H1 (cell line): Measurements from ENCODE around the gene CCL1. TPM values are rescaled to one million over a fixed set of nuclear protein-coding genes. Genes with fewer than 3 reads are reported as not detected.

Source experiments
- polyA plus RNA-seq, 7 experiments: library from polyadenylated mRNA; depleted of rRNA in 3 of 7; stranded (reverse) in 5 of 7; unstranded in 2 of 7; fragments of >200 nt in 5 of 7; fragments of 200-250 nt in 2 of 7; gene quantifications; 1 replicate in 5 of 7; 2 replicates in 1 of 7; 4 replicates in 1 of 7; pipeline versions ENCODE4 v1.2.1 to v1.2.3, GENCODE V29; 2011 to 2013; ENCODE audit warnings: missing spikeins in 2 of 7, mixed read lengths in 2 of 7
- total RNA-seq: library from RNA; stranded (reverse); fragmentation: NEBNext Ultra II Directional; extraction: Animal tissue kit (Norgen Biotek cat#: 25700); gene quantifications from 2 replicates; pipeline ENCODE4 v1.2.1, GENCODE V29; 2021
- TF ChIP-seq, protein P1 (sequence below): fragments of 300-600 bp; sonication (generic); IDR thresholded peaks from 2 replicates; pipeline ENCODE4 v1.7.1; 2012; ENCODE audit warnings: low read length, moderate library complexity, mild to moderate bottlenecking, inconsistent platforms; ENCODE audit not compliant: insufficient replicate concordance

Gene CCL1
- total and polyA plus RNA-seq, 2 of the 8 experiments (the other 6 are each of a cell fraction or from before 2014, with no cell fraction given), result not detected

DNA sequence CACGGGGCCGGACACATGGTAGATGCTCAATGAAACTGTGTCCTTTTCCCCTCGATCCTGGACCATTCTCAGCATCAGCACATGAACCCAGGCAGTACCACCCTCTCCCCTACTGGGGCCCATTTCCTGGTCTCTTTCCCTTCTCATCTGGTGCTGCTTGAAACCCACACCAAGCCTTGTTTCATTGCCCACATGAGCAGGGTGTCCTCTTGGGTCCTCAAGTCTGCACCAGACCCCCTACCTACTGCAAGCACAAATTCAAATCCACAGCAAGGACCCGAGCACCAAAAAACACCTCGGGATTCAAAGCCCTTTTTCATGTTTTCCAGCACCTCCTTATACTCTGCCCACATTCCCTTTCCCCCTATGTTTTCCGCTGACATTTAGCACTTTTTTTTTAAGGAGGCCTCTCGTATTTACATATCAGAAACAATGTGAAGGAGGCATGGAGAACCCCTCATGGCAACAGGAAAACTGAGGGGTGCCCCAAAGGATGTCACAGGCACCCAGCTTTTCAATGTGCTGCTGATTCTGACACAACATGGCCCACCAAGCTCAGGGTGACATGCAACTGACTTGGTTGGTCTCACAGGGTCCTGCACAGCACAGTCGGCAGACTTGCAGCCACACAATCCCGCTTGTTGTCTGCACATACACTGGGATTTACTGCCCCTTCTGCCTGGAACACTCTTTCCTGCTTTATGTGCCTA, 4.6 kb upstream of the CCL1 start (continued):
- TF ChIP-seq, protein P1, sequence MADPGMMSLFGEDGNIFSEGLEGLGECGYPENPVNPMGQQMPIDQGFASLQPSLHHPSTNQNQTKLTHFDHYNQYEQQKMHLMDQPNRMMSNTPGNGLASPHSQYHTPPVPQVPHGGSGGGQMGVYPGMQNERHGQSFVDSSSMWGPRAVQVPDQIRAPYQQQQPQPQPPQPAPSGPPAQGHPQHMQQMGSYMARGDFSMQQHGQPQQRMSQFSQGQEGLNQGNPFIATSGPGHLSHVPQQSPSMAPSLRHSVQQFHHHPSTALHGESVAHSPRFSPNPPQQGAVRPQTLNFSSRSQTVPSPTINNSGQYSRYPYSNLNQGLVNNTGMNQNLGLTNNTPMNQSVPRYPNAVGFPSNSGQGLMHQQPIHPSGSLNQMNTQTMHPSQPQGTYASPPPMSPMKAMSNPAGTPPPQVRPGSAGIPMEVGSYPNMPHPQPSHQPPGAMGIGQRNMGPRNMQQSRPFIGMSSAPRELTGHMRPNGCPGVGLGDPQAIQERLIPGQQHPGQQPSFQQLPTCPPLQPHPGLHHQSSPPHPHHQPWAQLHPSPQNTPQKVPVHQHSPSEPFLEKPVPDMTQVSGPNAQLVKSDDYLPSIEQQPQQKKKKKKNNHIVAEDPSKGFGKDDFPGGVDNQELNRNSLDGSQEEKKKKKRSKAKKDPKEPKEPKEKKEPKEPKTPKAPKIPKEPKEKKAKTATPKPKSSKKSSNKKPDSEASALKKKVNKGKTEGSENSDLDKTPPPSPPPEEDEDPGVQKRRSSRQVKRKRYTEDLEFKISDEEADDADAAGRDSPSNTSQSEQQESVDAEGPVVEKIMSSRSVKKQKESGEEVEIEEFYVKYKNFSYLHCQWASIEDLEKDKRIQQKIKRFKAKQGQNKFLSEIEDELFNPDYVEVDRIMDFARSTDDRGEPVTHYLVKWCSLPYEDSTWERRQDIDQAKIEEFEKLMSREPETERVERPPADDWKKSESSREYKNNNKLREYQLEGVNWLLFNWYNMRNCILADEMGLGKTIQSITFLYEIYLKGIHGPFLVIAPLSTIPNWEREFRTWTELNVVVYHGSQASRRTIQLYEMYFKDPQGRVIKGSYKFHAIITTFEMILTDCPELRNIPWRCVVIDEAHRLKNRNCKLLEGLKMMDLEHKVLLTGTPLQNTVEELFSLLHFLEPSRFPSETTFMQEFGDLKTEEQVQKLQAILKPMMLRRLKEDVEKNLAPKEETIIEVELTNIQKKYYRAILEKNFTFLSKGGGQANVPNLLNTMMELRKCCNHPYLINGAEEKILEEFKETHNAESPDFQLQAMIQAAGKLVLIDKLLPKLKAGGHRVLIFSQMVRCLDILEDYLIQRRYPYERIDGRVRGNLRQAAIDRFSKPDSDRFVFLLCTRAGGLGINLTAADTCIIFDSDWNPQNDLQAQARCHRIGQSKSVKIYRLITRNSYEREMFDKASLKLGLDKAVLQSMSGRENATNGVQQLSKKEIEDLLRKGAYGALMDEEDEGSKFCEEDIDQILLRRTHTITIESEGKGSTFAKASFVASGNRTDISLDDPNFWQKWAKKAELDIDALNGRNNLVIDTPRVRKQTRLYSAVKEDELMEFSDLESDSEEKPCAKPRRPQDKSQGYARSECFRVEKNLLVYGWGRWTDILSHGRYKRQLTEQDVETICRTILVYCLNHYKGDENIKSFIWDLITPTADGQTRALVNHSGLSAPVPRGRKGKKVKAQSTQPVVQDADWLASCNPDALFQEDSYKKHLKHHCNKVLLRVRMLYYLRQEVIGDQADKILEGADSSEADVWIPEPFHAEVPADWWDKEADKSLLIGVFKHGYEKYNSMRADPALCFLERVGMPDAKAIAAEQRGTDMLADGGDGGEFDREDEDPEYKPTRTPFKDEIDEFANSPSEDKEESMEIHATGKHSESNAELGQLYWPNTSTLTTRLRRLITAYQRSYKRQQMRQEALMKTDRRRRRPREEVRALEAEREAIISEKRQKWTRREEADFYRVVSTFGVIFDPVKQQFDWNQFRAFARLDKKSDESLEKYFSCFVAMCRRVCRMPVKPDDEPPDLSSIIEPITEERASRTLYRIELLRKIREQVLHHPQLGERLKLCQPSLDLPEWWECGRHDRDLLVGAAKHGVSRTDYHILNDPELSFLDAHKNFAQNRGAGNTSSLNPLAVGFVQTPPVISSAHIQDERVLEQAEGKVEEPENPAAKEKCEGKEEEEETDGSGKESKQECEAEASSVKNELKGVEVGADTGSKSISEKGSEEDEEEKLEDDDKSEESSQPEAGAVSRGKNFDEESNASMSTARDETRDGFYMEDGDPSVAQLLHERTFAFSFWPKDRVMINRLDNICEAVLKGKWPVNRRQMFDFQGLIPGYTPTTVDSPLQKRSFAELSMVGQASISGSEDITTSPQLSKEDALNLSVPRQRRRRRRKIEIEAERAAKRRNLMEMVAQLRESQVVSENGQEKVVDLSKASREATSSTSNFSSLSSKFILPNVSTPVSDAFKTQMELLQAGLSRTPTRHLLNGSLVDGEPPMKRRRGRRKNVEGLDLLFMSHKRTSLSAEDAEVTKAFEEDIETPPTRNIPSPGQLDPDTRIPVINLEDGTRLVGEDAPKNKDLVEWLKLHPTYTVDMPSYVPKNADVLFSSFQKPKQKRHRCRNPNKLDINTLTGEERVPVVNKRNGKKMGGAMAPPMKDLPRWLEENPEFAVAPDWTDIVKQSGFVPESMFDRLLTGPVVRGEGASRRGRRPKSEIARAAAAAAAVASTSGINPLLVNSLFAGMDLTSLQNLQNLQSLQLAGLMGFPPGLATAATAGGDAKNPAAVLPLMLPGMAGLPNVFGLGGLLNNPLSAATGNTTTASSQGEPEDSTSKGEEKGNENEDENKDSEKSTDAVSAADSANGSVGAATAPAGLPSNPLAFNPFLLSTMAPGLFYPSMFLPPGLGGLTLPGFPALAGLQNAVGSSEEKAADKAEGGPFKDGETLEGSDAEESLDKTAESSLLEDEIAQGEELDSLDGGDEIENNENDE, result no peak
- TF ChIP-seq, all 59 proteins: peak for 0
